NAMALWA (cell line): ENCODE results near the gene HIBCH.

Source experiments
- DNase-seq: peaks from one replicate; pipeline ENCODE4 v3.0.0-alpha.2; 2015; ENCODE audit warnings: low spot score

HIBCH gene

DNA sequence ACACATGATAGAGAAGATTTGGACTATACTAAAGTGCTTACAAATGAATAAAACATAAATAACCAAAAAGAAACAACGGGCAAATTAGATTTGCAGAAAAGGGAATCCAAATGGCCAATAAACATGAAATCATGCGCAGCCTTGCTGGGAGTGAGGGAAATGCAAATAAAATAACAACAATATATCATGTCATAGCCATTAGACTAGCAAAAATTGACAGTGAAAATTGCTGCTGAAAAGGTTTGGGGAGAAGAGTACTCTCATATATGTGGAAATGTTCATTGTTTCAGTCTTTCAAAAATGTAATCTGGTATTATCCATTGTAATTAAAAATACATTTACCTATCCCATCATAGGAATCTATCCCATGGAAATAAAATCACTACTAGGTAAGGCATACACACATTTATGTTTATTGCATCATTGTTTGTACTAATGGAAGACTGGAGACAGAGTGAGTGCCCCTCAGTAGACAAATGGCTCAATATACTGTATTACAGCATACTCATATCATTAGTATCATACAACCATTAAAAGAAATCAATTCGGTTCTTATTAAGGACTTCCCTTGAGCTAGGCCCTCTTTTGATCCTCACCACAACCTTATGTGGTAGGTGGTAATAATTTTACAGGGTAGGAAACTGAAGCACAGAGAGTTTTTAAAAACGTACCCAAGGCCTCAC, 163.0 kb downstream of the HIBCH start:
- DNase-seq: no peak
